ENCODE measurements around the gene RAB11FIP4. TPM values are rescaled to one million over a fixed set of nuclear protein-coding genes. Genes with fewer than 3 reads are reported as not detected.

RAB11FIP4 gene
- total and polyA plus RNA-seq, 4 donors, result 1.5 to 16.0 (median 3.3) TPM

DNA sequence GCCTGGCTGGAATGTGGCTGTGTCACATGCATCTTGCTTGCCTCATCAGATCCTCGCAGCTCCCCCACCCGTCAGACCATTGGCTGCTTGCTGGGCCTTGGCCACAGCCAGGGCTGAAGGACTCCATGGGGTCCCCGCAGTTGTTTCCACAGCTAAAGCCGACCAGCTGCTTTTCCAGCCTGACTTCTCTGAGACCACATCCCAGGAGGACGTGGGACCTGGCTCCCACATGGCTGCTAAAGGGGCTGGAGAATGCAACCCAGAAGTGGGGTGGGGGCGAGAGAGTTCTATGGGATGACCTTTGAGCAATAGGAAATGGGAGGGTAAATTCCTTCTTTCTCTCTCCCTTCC, 193.8 kb downstream of the RAB11FIP4 start (continued):
- TF ChIP-seq, protein P1, sequence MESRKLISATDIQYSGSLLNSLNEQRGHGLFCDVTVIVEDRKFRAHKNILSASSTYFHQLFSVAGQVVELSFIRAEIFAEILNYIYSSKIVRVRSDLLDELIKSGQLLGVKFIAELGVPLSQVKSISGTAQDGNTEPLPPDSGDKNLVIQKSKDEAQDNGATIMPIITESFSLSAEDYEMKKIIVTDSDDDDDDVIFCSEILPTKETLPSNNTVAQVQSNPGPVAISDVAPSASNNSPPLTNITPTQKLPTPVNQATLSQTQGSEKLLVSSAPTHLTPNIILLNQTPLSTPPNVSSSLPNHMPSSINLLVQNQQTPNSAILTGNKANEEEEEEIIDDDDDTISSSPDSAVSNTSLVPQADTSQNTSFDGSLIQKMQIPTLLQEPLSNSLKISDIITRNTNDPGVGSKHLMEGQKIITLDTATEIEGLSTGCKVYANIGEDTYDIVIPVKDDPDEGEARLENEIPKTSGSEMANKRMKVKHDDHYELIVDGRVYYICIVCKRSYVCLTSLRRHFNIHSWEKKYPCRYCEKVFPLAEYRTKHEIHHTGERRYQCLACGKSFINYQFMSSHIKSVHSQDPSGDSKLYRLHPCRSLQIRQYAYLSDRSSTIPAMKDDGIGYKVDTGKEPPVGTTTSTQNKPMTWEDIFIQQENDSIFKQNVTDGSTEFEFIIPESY (IDR thresholded peaks at IDR 0.05), result no peak
- TF ChIP-seq SP1 (IDR thresholded peaks at IDR 0.05) (no peak), JUND (IDR thresholded peaks at IDR 0.05) (no peak), HNF4G (IDR thresholded peaks at IDR 0.05) (no peak), TAF1 (conservative IDR thresholded peaks at IDR 0.05) (no peak)

DNA sequence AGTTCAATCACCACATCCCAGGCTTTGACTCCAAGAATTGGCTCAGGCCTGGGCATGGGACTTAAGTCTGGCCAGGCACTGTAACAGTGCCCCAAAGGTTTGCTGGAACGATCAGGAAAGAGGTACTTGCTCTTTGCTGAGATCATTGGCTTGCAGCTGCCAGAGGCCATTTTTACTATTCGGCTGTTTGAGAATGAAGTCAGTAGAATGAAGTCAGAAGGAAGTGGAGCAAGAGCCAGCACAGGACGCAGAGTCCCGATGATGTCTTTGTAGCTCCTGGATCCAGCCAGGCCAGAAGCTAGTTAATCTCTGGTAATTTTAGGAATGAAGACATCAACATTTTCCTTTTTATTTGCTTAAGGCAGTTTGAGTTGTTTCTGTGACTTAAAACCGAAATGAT, 195.5 kb downstream of the RAB11FIP4 start:
- H3K9me3 ChIP-seq (ENCODE audit: control insufficient read depth in 4 of 4, low read length in 3 of 4), result no peaks in the 10 kb centered on the region
- 76% methylated on average over 5 of the region's 5 CpGs for WGBS
- no peaks in the 10 kb centered on the region for H3K27me3 ChIP-seq (ENCODE audit: control insufficient read depth in 4 of 4, insufficient read depth in 4 of 4, low read length in 3 of 4)
- H3K4me1 ChIP-seq (ENCODE audit: control insufficient read depth in 4 of 4, insufficient read depth in 4 of 4, low read length in 3 of 4), result peaks cover 0 to under 1% (median 0%) of the 10 kb centered on the region in 4 donors
- no peak for TF ChIP-seq HNF4A (conservative IDR thresholded peaks at IDR 0.05)
- no peak for TF ChIP-seq FOXA1 (IDR thresholded peaks at IDR 0.05)
- TF ChIP-seq HNF4G (IDR thresholded peaks at IDR 0.05), result no peak
- TF ChIP-seq, protein P2, sequence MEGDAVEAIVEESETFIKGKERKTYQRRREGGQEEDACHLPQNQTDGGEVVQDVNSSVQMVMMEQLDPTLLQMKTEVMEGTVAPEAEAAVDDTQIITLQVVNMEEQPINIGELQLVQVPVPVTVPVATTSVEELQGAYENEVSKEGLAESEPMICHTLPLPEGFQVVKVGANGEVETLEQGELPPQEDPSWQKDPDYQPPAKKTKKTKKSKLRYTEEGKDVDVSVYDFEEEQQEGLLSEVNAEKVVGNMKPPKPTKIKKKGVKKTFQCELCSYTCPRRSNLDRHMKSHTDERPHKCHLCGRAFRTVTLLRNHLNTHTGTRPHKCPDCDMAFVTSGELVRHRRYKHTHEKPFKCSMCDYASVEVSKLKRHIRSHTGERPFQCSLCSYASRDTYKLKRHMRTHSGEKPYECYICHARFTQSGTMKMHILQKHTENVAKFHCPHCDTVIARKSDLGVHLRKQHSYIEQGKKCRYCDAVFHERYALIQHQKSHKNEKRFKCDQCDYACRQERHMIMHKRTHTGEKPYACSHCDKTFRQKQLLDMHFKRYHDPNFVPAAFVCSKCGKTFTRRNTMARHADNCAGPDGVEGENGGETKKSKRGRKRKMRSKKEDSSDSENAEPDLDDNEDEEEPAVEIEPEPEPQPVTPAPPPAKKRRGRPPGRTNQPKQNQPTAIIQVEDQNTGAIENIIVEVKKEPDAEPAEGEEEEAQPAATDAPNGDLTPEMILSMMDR (IDR thresholded peaks at IDR 0.05; ENCODE audit: low read depth, low read length, missing input control), result no peak
- no peak for TF ChIP-seq EGR1 (IDR thresholded peaks at IDR 0.05; ENCODE audit: low read depth in 2 of 2)
- TF ChIP-seq TAF1 (conservative IDR thresholded peaks at IDR 0.05), result no peak
- TF ChIP-seq, protein P1 (IDR thresholded peaks at IDR 0.05), result no peak
- TF ChIP-seq SP1 (IDR thresholded peaks at IDR 0.05), result no peak
- TF ChIP-seq, protein P3, sequence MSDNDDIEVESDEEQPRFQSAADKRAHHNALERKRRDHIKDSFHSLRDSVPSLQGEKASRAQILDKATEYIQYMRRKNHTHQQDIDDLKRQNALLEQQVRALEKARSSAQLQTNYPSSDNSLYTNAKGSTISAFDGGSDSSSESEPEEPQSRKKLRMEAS (IDR thresholded peaks at IDR 0.05), result no peak
- TF ChIP-seq, protein P4, sequence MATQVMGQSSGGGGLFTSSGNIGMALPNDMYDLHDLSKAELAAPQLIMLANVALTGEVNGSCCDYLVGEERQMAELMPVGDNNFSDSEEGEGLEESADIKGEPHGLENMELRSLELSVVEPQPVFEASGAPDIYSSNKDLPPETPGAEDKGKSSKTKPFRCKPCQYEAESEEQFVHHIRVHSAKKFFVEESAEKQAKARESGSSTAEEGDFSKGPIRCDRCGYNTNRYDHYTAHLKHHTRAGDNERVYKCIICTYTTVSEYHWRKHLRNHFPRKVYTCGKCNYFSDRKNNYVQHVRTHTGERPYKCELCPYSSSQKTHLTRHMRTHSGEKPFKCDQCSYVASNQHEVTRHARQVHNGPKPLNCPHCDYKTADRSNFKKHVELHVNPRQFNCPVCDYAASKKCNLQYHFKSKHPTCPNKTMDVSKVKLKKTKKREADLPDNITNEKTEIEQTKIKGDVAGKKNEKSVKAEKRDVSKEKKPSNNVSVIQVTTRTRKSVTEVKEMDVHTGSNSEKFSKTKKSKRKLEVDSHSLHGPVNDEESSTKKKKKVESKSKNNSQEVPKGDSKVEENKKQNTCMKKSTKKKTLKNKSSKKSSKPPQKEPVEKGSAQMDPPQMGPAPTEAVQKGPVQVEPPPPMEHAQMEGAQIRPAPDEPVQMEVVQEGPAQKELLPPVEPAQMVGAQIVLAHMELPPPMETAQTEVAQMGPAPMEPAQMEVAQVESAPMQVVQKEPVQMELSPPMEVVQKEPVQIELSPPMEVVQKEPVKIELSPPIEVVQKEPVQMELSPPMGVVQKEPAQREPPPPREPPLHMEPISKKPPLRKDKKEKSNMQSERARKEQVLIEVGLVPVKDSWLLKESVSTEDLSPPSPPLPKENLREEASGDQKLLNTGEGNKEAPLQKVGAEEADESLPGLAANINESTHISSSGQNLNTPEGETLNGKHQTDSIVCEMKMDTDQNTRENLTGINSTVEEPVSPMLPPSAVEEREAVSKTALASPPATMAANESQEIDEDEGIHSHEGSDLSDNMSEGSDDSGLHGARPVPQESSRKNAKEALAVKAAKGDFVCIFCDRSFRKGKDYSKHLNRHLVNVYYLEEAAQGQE (IDR thresholded peaks at IDR 0.05), result no peak
- H3K4me3 ChIP-seq (ENCODE audit: low read depth in 1 of 3, low read length in 3 of 3), result no peak overlapping the region
- no peak overlapping the region for H3K9ac ChIP-seq (ENCODE audit: low read depth in 1 of 2, low read length in 2 of 2)
- H3K36me3 ChIP-seq (ENCODE audit: control insufficient read depth in 4 of 4, insufficient read depth in 3 of 4, low read depth in 1 of 4, low read length in 3 of 4), result peaks cover 0 to 8% (median 2%) of the 10 kb centered on the region in 4 donors
- no peak overlapping the region for H3K27ac ChIP-seq (ENCODE audit: low read depth in 1 of 2, low read length in 2 of 2)
- no peak for DNase-seq (ENCODE audit: low spot score)

All from liver (tissue), 9 donors.